HepG2 (cell line): ENCODE data around the gene EDC3. TPM values are rescaled to one million over a fixed set of nuclear protein-coding genes. Genes with fewer than 3 reads are reported as not detected.

Experiments used
- CHD2 ChIP-seq: IDR thresholded peaks from 2 replicates; pipeline ENCODE4 v1.6.1; 2011; ENCODE audit warnings: low read depth, low read length, improper control_type of control experiment
- ELF4 ChIP-seq: sonication (generic); formaldehyde crosslinking; IDR thresholded peaks from 2 replicates; pipeline ENCODE4 v1.5.0; 2020; ENCODE audit warnings: missing genetic modification reagents, mild to moderate bottlenecking, moderate library complexity, borderline replicate concordance
- FIP1L1 ChIP-seq: fragments of 200-400 bp; formaldehyde crosslinking; IDR thresholded peaks from 2 replicates; pipeline ENCODE4 v1.6.1; 2018; ENCODE audit warnings: low read depth, mild to moderate bottlenecking, low read length, moderate library complexity, borderline replicate concordance; ENCODE audit not compliant: insufficient read depth
- HOXA3 ChIP-seq: sonication (generic); formaldehyde crosslinking; IDR thresholded peaks from 2 replicates; pipeline ENCODE4 v1.5.0; 2020; ENCODE audit warnings: missing genetic modification reagents
- MIER2 ChIP-seq: IDR thresholded peaks from 2 replicates; pipeline ENCODE4 v1.6.1; 2016; ENCODE audit warnings: missing biosample characterization, missing genetic modification reagents
- NFYC ChIP-seq: IDR thresholded peaks from 2 replicates; pipeline ENCODE4 v1.6.1; 2016; ENCODE audit warnings: missing genetic modification reagents, missing compliant biosample characterization
- NR2C2 ChIP-seq: sonication (generic); formaldehyde crosslinking; IDR thresholded peaks from 2 replicates; pipeline ENCODE4 v1.4.0; 2020; ENCODE audit warnings: missing genetic modification reagents, mild to moderate bottlenecking, moderate library complexity, borderline replicate concordance
- RAD21 ChIP-seq: fragments of 450-650 bp; formaldehyde crosslinking; IDR thresholded peaks from 2 replicates; pipeline ENCODE4 v1.5.0; 2020; ENCODE audit warnings: mild to moderate bottlenecking
- REPIN1 ChIP-seq: sonication (generic); formaldehyde crosslinking; IDR thresholded peaks from 2 replicates; pipeline ENCODE4 v1.8.0; 2022; ENCODE audit warnings: missing genetic modification reagents, low read depth, mild to moderate bottlenecking, borderline replicate concordance
- ZFYVE20 ChIP-seq: sonication (generic); formaldehyde crosslinking; IDR thresholded peaks from 2 replicates; pipeline ENCODE4 v1.8.0; 2023; ENCODE audit warnings: low read depth, mild to moderate bottlenecking, moderate library complexity, missing genetic modification reagents, borderline replicate concordance
- polyA plus RNA-seq, 8 experiments: library from polyadenylated mRNA; depleted of rRNA in 3 of 8; stranded (reverse) in 7 of 8; unstranded in 1 of 8; fragments of >200 nt; fragmentation: Illumina TruSeq in 4 of 8; extraction: Trizol in 4 of 8; gene quantifications; 2 replicates each; pipeline versions ENCODE4 v1.2.1 to v1.2.3, GENCODE V29; 2011 to 2016; ENCODE audit warnings: low read depth in 4 of 8, missing spikeins in 1 of 8, mixed read lengths in 1 of 8; ENCODE audit not compliant: insufficient read depth in 1 of 8
- total RNA-seq, 5 experiments: library from RNA; depleted of rRNA; stranded (reverse); fragments of >200 nt; fragmentation: Illumina TruSeq; extraction: Trizol; gene quantifications; 2 replicates each; pipeline ENCODE4 v1.2.3, GENCODE V29; 2016; ENCODE audit warnings: low read depth in 1 of 5
- TF ChIP-seq, protein P1 (sequence below): sonication (generic); formaldehyde crosslinking; IDR thresholded peaks from 2 replicates; pipeline ENCODE4 v1.4.0; 2020; ENCODE audit warnings: missing genetic modification reagents, mild to moderate bottlenecking, borderline replicate concordance
- TF ChIP-seq, protein P2 (sequence below): sonication (generic); formaldehyde crosslinking; conservative IDR thresholded peaks from 2 replicates; pipeline ENCODE4 v1.8.0; 2022; ENCODE audit warnings: mild to moderate bottlenecking, moderate library complexity, missing genetic modification reagents
- TF ChIP-seq, protein P3 (sequence below): fragments of 450-650 bp; IDR thresholded peaks from 2 replicates; pipeline ENCODE4 v1.6.1; 2017; ENCODE audit warnings: mild to moderate bottlenecking
- TF ChIP-seq, protein P4 (sequence below): sonication (generic); formaldehyde crosslinking; conservative IDR thresholded peaks from 2 replicates; pipeline ENCODE4 v1.8.1; 2023; ENCODE audit warnings: missing genetic modification reagents
- TF ChIP-seq, protein P5 (sequence below): sonication (generic); formaldehyde crosslinking; IDR thresholded peaks from 2 replicates; pipeline ENCODE4 v1.5.0; 2020; ENCODE audit warnings: mild to moderate bottlenecking, missing genetic modification reagents

EDC3 gene
- total and polyA plus RNA-seq, 2 of the 13 experiments (the other 11 are each of a cell fraction or from before 2014, with no cell fraction given): 17.4 to 32.0 TPM

DNA sequence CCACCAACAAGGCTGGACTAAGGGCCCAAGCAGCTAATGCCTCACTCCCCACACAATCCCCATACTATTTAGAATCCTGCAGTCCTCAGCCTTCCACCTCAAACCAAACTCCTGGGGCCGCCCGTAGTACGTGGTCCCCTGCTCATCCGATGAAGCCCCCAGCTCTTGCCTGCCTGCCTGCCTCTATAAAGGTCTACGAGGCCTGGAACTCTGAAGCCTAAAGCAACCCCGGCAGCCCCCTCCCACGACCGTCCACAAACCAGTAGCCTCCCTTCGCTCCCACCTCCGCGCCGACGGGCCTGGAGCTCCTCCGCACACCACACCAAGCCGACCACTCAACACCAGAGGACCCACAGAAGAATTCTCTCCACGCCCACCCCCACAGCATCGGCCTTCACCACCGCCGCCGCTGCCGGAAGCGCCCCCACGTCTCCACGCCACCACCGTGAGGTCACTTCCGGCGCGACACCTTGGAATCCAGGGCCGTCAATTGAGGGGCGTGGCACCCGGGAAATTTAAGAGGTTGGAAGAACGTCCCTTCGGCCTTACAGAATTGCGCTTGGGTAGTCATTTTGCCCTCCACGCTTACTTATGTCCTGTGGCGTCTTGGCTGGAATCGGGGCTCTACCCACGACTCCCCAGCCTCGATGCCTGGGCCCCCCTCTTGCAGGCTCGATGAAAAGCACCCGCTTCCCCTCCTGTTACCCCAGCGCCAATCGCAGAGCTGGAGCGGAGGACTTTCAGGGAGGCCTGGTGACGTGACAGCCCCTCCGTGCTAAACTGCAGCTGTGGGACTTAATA, at the start of gene EDC3 (continued):
- TF ChIP-seq, protein P1, sequence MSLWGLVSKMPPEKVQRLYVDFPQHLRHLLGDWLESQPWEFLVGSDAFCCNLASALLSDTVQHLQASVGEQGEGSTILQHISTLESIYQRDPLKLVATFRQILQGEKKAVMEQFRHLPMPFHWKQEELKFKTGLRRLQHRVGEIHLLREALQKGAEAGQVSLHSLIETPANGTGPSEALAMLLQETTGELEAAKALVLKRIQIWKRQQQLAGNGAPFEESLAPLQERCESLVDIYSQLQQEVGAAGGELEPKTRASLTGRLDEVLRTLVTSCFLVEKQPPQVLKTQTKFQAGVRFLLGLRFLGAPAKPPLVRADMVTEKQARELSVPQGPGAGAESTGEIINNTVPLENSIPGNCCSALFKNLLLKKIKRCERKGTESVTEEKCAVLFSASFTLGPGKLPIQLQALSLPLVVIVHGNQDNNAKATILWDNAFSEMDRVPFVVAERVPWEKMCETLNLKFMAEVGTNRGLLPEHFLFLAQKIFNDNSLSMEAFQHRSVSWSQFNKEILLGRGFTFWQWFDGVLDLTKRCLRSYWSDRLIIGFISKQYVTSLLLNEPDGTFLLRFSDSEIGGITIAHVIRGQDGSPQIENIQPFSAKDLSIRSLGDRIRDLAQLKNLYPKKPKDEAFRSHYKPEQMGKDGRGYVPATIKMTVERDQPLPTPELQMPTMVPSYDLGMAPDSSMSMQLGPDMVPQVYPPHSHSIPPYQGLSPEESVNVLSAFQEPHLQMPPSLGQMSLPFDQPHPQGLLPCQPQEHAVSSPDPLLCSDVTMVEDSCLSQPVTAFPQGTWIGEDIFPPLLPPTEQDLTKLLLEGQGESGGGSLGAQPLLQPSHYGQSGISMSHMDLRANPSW (CRISPR knock-in tag): no peak
- no peak for TF ChIP-seq RAD21 (CRISPR knock-in tag)
- TF ChIP-seq CHD2: no peak
- no peak for TF ChIP-seq ZFYVE20 (CRISPR knock-in tag)
- TF ChIP-seq, protein P2, sequence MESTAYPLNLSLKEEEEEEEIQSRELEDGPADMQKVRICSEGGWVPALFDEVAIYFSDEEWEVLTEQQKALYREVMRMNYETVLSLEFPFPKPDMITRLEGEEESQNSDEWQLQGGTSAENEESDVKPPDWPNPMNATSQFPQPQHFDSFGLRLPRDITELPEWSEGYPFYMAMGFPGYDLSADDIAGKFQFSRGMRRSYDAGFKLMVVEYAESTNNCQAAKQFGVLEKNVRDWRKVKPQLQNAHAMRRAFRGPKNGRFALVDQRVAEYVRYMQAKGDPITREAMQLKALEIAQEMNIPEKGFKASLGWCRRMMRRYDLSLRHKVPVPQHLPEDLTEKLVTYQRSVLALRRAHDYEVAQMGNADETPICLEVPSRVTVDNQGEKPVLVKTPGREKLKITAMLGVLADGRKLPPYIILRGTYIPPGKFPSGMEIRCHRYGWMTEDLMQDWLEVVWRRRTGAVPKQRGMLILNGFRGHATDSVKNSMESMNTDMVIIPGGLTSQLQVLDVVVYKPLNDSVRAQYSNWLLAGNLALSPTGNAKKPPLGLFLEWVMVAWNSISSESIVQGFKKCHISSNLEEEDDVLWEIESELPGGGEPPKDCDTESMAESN (CRISPR knock-in tag): 0 out of 2 replicates have a peak, but pooled peaks have one; percentile 51
- no peak for TF ChIP-seq ELF4 (CRISPR knock-in tag)
- TF ChIP-seq FIP1L1: no peak
- peak; percentile 87 for TF ChIP-seq NR2C2 (CRISPR knock-in tag)
- TF ChIP-seq REPIN1 (CRISPR knock-in tag): peak; percentile 82; the same call in 1 of the 2 replicates
- peak; percentile 96 for TF ChIP-seq HOXA3 (CRISPR knock-in tag)
- TF ChIP-seq NFYC (CRISPR knock-in tag): peak; percentile 41
- TF ChIP-seq, protein P3, sequence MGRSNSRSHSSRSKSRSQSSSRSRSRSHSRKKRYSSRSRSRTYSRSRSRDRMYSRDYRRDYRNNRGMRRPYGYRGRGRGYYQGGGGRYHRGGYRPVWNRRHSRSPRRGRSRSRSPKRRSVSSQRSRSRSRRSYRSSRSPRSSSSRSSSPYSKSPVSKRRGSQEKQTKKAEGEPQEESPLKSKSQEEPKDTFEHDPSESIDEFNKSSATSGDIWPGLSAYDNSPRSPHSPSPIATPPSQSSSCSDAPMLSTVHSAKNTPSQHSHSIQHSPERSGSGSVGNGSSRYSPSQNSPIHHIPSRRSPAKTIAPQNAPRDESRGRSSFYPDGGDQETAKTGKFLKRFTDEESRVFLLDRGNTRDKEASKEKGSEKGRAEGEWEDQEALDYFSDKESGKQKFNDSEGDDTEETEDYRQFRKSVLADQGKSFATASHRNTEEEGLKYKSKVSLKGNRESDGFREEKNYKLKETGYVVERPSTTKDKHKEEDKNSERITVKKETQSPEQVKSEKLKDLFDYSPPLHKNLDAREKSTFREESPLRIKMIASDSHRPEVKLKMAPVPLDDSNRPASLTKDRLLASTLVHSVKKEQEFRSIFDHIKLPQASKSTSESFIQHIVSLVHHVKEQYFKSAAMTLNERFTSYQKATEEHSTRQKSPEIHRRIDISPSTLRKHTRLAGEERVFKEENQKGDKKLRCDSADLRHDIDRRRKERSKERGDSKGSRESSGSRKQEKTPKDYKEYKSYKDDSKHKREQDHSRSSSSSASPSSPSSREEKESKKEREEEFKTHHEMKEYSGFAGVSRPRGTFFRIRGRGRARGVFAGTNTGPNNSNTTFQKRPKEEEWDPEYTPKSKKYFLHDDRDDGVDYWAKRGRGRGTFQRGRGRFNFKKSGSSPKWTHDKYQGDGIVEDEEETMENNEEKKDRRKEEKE: no peak
- TF ChIP-seq, protein P4, sequence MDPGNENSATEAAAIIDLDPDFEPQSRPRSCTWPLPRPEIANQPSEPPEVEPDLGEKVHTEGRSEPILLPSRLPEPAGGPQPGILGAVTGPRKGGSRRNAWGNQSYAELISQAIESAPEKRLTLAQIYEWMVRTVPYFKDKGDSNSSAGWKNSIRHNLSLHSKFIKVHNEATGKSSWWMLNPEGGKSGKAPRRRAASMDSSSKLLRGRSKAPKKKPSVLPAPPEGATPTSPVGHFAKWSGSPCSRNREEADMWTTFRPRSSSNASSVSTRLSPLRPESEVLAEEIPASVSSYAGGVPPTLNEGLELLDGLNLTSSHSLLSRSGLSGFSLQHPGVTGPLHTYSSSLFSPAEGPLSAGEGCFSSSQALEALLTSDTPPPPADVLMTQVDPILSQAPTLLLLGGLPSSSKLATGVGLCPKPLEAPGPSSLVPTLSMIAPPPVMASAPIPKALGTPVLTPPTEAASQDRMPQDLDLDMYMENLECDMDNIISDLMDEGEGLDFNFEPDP (CRISPR knock-in tag): 0 out of 2 replicates have a peak, but pooled peaks have one; percentile 88
- 0 out of 2 replicates have a peak, but pooled peaks have one; percentile 13 for TF ChIP-seq MIER2 (CRISPR knock-in tag)
- TF ChIP-seq, protein P5, sequence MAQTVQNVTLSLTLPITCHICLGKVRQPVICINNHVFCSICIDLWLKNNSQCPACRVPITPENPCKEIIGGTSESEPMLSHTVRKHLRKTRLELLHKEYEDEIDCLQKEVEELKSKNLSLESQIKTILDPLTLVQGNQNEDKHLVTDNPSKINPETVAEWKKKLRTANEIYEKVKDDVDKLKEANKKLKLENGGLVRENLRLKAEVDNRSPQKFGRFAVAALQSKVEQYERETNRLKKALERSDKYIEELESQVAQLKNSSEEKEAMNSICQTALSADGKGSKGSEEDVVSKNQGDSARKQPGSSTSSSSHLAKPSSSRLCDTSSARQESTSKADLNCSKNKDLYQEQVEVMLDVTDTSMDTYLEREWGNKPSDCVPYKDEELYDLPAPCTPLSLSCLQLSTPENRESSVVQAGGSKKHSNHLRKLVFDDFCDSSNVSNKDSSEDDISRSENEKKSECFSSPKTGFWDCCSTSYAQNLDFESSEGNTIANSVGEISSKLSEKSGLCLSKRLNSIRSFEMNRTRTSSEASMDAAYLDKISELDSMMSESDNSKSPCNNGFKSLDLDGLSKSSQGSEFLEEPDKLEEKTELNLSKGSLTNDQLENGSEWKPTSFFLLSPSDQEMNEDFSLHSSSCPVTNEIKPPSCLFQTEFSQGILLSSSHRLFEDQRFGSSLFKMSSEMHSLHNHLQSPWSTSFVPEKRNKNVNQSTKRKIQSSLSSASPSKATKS (CRISPR knock-in tag): no peak
